ENCODE data around the gene HAND2. TPM values are rescaled to one million over a fixed set of nuclear protein-coding genes. Genes with fewer than 3 reads are reported as not detected.

Gene HAND2
- total and polyA plus RNA-seq, 2 of the 13 experiments (the other 11 are each of a cell fraction or from before 2014, with no cell fraction given) = not detected

DNA sequence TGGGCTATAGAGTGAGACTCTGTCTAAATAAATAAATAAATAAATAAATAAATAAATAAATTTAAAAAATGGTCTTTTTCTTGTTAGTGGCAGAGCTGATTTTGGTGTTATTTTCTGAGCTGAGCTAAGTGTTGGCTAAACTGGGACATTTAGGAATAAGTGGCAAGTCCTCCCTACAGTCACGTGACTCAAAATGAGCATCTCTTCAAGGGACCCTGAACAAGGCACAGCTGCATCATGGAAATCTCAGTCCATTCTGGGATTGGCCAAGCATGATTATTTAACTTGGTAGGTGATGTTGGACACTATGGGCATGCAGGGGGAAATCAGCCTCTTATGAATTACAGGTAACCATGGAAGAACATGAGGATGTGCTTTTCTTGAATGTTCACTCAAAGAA, 42.0 kb downstream of the HAND2 start (continued):
- TF ChIP-seq, protein P1, sequence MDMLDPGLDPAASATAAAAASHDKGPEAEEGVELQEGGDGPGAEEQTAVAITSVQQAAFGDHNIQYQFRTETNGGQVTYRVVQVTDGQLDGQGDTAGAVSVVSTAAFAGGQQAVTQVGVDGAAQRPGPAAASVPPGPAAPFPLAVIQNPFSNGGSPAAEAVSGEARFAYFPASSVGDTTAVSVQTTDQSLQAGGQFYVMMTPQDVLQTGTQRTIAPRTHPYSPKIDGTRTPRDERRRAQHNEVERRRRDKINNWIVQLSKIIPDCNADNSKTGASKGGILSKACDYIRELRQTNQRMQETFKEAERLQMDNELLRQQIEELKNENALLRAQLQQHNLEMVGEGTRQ (IDR thresholded peaks at IDR 0.05; ENCODE audit: low read depth, low read length) = 0 out of 2 replicates have a peak, but pooled peaks have one; percentile 31
- TF ChIP-seq, protein P1 (CRISPR knock-in tag; IDR thresholded peaks at IDR 0.05; ENCODE audit: borderline replicate concordance) = no peak
- TF ChIP-seq, protein P2, sequence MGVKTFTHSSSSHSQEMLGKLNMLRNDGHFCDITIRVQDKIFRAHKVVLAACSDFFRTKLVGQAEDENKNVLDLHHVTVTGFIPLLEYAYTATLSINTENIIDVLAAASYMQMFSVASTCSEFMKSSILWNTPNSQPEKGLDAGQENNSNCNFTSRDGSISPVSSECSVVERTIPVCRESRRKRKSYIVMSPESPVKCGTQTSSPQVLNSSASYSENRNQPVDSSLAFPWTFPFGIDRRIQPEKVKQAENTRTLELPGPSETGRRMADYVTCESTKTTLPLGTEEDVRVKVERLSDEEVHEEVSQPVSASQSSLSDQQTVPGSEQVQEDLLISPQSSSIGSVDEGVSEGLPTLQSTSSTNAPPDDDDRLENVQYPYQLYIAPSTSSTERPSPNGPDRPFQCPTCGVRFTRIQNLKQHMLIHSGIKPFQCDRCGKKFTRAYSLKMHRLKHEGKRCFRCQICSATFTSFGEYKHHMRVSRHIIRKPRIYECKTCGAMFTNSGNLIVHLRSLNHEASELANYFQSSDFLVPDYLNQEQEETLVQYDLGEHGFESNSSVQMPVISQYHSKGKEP (CRISPR knock-in tag; IDR thresholded peaks at IDR 0.05) = no peak
- no peak for TF ChIP-seq DNMT3B (CRISPR knock-in tag; conservative IDR thresholded peaks at IDR 0.05)
- no peak for TF ChIP-seq ZNF367 (CRISPR knock-in tag; IDR thresholded peaks at IDR 0.05; ENCODE audit: borderline replicate concordance)
- TF ChIP-seq IKZF4 (CRISPR knock-in tag; IDR thresholded peaks at IDR 0.05; ENCODE audit: borderline replicate concordance, low read depth, not compliant biosample characterization) = no peak

DNA sequence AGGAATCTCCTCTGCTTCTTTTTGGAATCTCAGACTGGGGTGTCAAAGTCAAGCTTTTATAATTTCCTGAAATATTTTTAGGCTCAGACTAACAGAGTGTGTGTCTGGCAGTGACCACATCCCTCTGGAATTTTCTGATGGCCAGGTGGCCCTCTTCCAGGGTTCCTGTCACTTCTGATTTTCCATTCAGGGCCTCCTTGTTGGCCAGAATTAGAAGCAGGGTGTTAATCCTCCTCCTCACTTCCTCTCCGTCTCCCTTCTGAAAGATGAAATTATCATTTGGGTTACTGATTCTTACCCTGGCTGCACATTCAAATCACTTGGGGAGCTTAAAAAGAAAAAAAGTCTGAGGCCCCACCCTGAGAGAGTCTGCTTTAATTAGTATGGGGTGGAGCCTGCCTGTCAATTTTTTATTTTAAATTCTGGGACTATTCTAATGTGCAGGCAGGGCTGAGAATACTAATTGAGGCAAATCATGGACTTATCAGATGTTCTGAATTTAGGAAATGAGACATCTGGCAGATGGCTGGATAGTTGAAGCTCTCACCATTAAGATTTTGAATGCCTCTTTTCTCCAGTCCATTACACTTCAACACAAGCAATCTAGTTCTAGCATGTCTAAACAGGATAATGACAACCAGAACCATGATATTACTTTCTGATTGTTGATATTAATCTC, 43.2 kb downstream of the HAND2 start:
- ChIA-PET CTCF (ENCODE audit: low intra/inter-chr PET ratio, low total read pairs) (no interaction called here), POLR2A (no interaction called here)
- no TSS peak for BruUV-seq (replicated peaks)
- Histone ChIP-seq H3K27ac (ENCODE audit: extremely low read length, insufficient read depth, low read length) (no peak overlapping the region), H2AFZ (ENCODE audit: low read length) (no peak overlapping the region), H3K36me3 (replicated peaks in 1 of 2; ENCODE audit: control insufficient read depth in 1 of 2, insufficient read depth in 2 of 2, low read length in 2 of 2) (no peaks in the 10 kb centered on the region), H3K4me3 (replicated peaks in 1 of 3; ENCODE audit: insufficient read depth in 1 of 3, low read depth in 2 of 3, low read length in 3 of 3) (no peak overlapping the region), H3K4me2 (ENCODE audit: low read depth, low read length) (no peak overlapping the region), H3K27me3 (ENCODE audit: control insufficient read depth in 1 of 2, insufficient read depth in 2 of 2, low read length in 2 of 2) (no peaks in the 10 kb centered on the region; a peak in 1 of 5 replicates), H3K79me2 (ENCODE audit: insufficient read depth, low read length) (no peaks in the 10 kb centered on the region), H3K9me3 (ENCODE audit: low read length) (no peaks in the 10 kb centered on the region), H3K4me1 (ENCODE audit: insufficient read depth, low read length) (peaks cover 20% of the 10 kb centered on the region), H4K20me1 (ENCODE audit: insufficient read depth, low read length) (no peaks in the 10 kb centered on the region), H3K9ac (ENCODE audit: insufficient read depth, low read depth, low read length) (no peak overlapping the region)
- FAIRE-seq (no peak), DNase-seq (ENCODE audit: low spot score) (no peak), ATAC-seq (no peak)
- intact Hi-C loops (cut with micrococcal nuclease; ENCODE audit: unreplicated experiment) (no loop called here), in situ Hi-C loops (cut with HindIII; ENCODE audit: extremely low pct_ligation_motif_present, low pct_unique_long_range_greater_than_20kb) (no loop called here)
- 50% methylated on average over 1 of the region's 1 CpG for WGBS (ENCODE audit: low lambda C conversion rate)
- no peak for TF ChIP-seq ZNF17 (CRISPR knock-in tag; IDR thresholded peaks at IDR 0.05)
- no peak for TF ChIP-seq ZNF547 (CRISPR knock-in tag; IDR thresholded peaks at IDR 0.05)
- TF ChIP-seq HOXA3 (CRISPR knock-in tag; IDR thresholded peaks at IDR 0.05) = no peak
- TF ChIP-seq POGZ (CRISPR knock-in tag; IDR thresholded peaks at IDR 0.05) = no peak
- TF ChIP-seq, protein P3, sequence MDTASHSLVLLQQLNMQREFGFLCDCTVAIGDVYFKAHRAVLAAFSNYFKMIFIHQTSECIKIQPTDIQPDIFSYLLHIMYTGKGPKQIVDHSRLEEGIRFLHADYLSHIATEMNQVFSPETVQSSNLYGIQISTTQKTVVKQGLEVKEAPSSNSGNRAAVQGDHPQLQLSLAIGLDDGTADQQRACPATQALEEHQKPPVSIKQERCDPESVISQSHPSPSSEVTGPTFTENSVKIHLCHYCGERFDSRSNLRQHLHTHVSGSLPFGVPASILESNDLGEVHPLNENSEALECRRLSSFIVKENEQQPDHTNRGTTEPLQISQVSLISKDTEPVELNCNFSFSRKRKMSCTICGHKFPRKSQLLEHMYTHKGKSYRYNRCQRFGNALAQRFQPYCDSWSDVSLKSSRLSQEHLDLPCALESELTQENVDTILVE (CRISPR knock-in tag; IDR thresholded peaks at IDR 0.05) = no peak
- TF ChIP-seq SRY (CRISPR knock-in tag; IDR thresholded peaks at IDR 0.05) = no peak
- no peak for TF ChIP-seq SRSF4 (IDR thresholded peaks at IDR 0.05; ENCODE audit: low read depth, low read length, poor library complexity, severe bottlenecking)
- TF ChIP-seq HHEX (CRISPR knock-in tag; IDR thresholded peaks at IDR 0.05) = no peak
- TF ChIP-seq PITX1 (CRISPR knock-in tag; IDR thresholded peaks at IDR 0.05) = no peak
- no peak for TF ChIP-seq NR2C2 (CRISPR knock-in tag; IDR thresholded peaks at IDR 0.05; ENCODE audit: borderline replicate concordance)
- TF ChIP-seq U2AF2 (IDR thresholded peaks at IDR 0.05; ENCODE audit: low read depth, low read length) = no peak
- TF ChIP-seq ZNF674 (CRISPR knock-in tag; IDR thresholded peaks at IDR 0.05; ENCODE audit: low read depth) = no peak
- TF ChIP-seq SNAPC2 (CRISPR knock-in tag; IDR thresholded peaks at IDR 0.05) = no peak
- TF ChIP-seq ZNF317 (CRISPR knock-in tag; IDR thresholded peaks at IDR 0.05) = no peak
